Neural cell (in vitro differentiated cells): Measurements from ENCODE around the gene C19orf67. TPM values are rescaled to one million over a fixed set of nuclear protein-coding genes. Genes with fewer than 3 reads are reported as not detected.
"Not testable (repeated sequence)": the region's sequence is repeated elsewhere in the genome, so short reads cannot be mapped to it uniquely, and the experiment has no call there.

Experiments used
- H2AFZ ChIP-seq: fragments of 200-600, 300-800 bp; sonication (generic), shearing (Covaris generic); 2 replicates; pipeline ENCODE4 v1.6.0; 2014; ENCODE audit warnings: low read depth, mild to moderate bottlenecking, antibody characterized with exemption, low read length, moderate library complexity
- H3F3A ChIP-seq: fragments of 200-600 bp; shearing (Covaris generic); 2 replicates; pipeline ENCODE4 v1.6.1; 2016; ENCODE audit warnings: mild to moderate bottlenecking, moderate library complexity, mixed read lengths, antibody characterized with exemption, low read length; ENCODE audit not compliant: insufficient read depth, poor library complexity, severe bottlenecking
- H3K27ac ChIP-seq: fragments of 200-600, 300-800 bp; sonication (generic), shearing (Covaris generic); 2 replicates; pipeline ENCODE4 v1.5.1; 2014; ENCODE audit warnings: mild to moderate bottlenecking, low read length, moderate library complexity
- H3K27me3 ChIP-seq: fragments of 300-800, 200-600 bp; sonication (generic), shearing (Covaris generic); 2 replicates; pipeline ENCODE4 v1.6.0; 2014; ENCODE audit warnings: mild to moderate bottlenecking, low read depth, low read length, moderate library complexity; ENCODE audit not compliant: insufficient read depth
- H3K36me3 ChIP-seq: fragments of 300-800, 200-600 bp; sonication (generic), shearing (Covaris generic); 2 replicates; pipeline ENCODE4 v1.5.1; 2014; ENCODE audit warnings: mild to moderate bottlenecking, antibody characterized with exemption, low read length, moderate library complexity; ENCODE audit not compliant: insufficient read depth
- H3K4me2 ChIP-seq: fragments of 300-800, 200-600 bp; sonication (generic), shearing (Covaris generic); 2 replicates; pipeline ENCODE4 v1.6.0; 2014; ENCODE audit warnings: mild to moderate bottlenecking, low read length
- H3K4me3 ChIP-seq: fragments of 300-800, 200-600 bp; sonication (generic), shearing (Covaris generic); 2 replicates; pipeline ENCODE4 v1.5.1; 2014; ENCODE audit warnings: mild to moderate bottlenecking, low read length, moderate library complexity
- H3K79me2 ChIP-seq: fragments of 200-600 bp; shearing (Covaris generic); replicated peaks from 2 replicates; pipeline ENCODE4 v1.6.0; 2014; ENCODE audit warnings: mild to moderate bottlenecking, low read length, moderate library complexity; ENCODE audit not compliant: insufficient read depth
- H3K9ac ChIP-seq: fragments of 300-800, 200-600 bp; sonication (generic), shearing (Covaris generic); 2 replicates; pipeline ENCODE4 v1.6.1; 2016; ENCODE audit warnings: mild to moderate bottlenecking, low read length, mixed read lengths
- H3K9me2 ChIP-seq: fragments of 200-600 bp; shearing (Covaris generic); 2 replicates; pipeline ENCODE4 v1.6.1; 2016; ENCODE audit warnings: mild to moderate bottlenecking, low read length, mixed read lengths; ENCODE audit not compliant: insufficient read depth
- H3K9me3 ChIP-seq: fragments of 200-600, 300-800 bp; sonication (generic), shearing (Covaris generic); 2 replicates; pipeline ENCODE4 v1.6.1; 2016; ENCODE audit warnings: mild to moderate bottlenecking, mixed run types, low read length, moderate library complexity, mixed read lengths
- H4K20me1 ChIP-seq: fragments of 200-600 bp; shearing (Covaris generic); 2 replicates; pipeline ENCODE4 v1.6.1; 2016; ENCODE audit warnings: mild to moderate bottlenecking, mixed run types; ENCODE audit not compliant: insufficient read depth
- EP300 ChIP-seq: fragments of 450-650 bp; conservative IDR thresholded peaks from 2 replicates; pipeline ENCODE4 v1.6.1; 2014; ENCODE audit warnings: antibody characterized with exemption, mild to moderate bottlenecking, moderate library complexity; ENCODE audit not compliant: poor library complexity, severe bottlenecking
- EZH2 ChIP-seq: fragments of 200-600, 300-800 bp; shearing (Covaris generic), sonication (generic); IDR thresholded peaks from 2 replicates; pipeline ENCODE4 v1.6.1; 2014; ENCODE audit warnings: antibody characterized with exemption, low read length, borderline replicate concordance, mild to moderate bottlenecking; ENCODE audit not compliant: insufficient read depth, poor library complexity, severe bottlenecking
- MXI1 ChIP-seq: fragments of 450-650 bp; conservative IDR thresholded peaks from 2 replicates; pipeline ENCODE4 v1.6.1; 2014; ENCODE audit warnings: antibody characterized with exemption, mild to moderate bottlenecking; ENCODE audit not compliant: poor library complexity, severe bottlenecking
- POLR2AphosphoS5 ChIP-seq: IDR thresholded peaks from 2 replicates; pipeline ENCODE4 v1.6.1; 2012
- RAD21 ChIP-seq: fragments of 450-650 bp; conservative IDR thresholded peaks from 2 replicates; pipeline ENCODE4 v1.6.1; 2014; ENCODE audit warnings: antibody characterized with exemption, mild to moderate bottlenecking, moderate library complexity
- SMC3 ChIP-seq: fragments of 450-650 bp; conservative IDR thresholded peaks from 2 replicates; pipeline ENCODE4 v1.6.1; 2014; ENCODE audit warnings: antibody characterized with exemption, mild to moderate bottlenecking, moderate library complexity; ENCODE audit not compliant: poor library complexity
- TAF1 ChIP-seq: IDR thresholded peaks from 2 replicates; pipeline ENCODE4 v1.6.1; 2012; ENCODE audit warnings: low read depth
- polyA plus RNA-seq: library from polyadenylated mRNA; depleted of rRNA; stranded (reverse); fragments of >200 nt; gene quantifications from 2 replicates; pipeline ENCODE4 v1.2.3, GENCODE V29; 2014
- TF ChIP-seq, protein P1 (sequence below): IDR thresholded peaks from 2 replicates; pipeline ENCODE4 v1.6.1; 2012; ENCODE audit warnings: borderline replicate concordance
- TF ChIP-seq, protein P2 (sequence below): fragments of 450-650 bp; IDR thresholded peaks from 2 replicates; pipeline ENCODE4 v1.5.1; 2014; ENCODE audit warnings: antibody characterized with exemption, mild to moderate bottlenecking, moderate library complexity; ENCODE audit not compliant: poor library complexity, severe bottlenecking

Gene C19orf67
- polyA plus RNA-seq, 1 donor from 2014 or later = not detected

DNA sequence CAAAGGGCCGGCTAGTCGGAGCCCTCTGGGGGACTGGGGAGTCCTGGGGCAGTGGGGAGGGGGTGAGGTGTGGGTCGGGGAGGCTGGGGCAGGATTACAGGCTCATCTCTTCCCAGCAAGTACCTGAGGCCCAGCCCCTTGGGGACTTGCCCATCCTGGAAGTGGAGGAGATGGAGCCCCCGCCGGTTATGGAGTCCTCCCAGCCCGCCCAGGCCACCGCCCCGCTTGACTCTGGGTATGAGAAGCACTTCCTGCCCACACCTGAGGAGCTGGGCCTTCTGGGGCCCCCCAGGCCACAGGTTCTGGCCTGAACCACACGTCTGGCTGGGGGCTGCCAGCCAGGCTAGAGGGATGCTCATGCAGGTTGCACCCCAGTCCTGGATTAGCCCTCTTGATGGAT lies 33.6 kb downstream of the C19orf67 start:
- no peak overlapping the region for H3K4me3 ChIP-seq
- no peaks in the 10 kb centered on the region for H3F3A ChIP-seq
- TF ChIP-seq TAF1 = no peak
- TF ChIP-seq MXI1 = no peak
- TF ChIP-seq EP300 = no peak
- TF ChIP-seq EZH2 = no peak
- TF ChIP-seq, protein P1, sequence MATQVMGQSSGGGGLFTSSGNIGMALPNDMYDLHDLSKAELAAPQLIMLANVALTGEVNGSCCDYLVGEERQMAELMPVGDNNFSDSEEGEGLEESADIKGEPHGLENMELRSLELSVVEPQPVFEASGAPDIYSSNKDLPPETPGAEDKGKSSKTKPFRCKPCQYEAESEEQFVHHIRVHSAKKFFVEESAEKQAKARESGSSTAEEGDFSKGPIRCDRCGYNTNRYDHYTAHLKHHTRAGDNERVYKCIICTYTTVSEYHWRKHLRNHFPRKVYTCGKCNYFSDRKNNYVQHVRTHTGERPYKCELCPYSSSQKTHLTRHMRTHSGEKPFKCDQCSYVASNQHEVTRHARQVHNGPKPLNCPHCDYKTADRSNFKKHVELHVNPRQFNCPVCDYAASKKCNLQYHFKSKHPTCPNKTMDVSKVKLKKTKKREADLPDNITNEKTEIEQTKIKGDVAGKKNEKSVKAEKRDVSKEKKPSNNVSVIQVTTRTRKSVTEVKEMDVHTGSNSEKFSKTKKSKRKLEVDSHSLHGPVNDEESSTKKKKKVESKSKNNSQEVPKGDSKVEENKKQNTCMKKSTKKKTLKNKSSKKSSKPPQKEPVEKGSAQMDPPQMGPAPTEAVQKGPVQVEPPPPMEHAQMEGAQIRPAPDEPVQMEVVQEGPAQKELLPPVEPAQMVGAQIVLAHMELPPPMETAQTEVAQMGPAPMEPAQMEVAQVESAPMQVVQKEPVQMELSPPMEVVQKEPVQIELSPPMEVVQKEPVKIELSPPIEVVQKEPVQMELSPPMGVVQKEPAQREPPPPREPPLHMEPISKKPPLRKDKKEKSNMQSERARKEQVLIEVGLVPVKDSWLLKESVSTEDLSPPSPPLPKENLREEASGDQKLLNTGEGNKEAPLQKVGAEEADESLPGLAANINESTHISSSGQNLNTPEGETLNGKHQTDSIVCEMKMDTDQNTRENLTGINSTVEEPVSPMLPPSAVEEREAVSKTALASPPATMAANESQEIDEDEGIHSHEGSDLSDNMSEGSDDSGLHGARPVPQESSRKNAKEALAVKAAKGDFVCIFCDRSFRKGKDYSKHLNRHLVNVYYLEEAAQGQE = no peak
- TF ChIP-seq SMC3 = no peak
- TF ChIP-seq RAD21 = no peak
- TF ChIP-seq, protein P2, sequence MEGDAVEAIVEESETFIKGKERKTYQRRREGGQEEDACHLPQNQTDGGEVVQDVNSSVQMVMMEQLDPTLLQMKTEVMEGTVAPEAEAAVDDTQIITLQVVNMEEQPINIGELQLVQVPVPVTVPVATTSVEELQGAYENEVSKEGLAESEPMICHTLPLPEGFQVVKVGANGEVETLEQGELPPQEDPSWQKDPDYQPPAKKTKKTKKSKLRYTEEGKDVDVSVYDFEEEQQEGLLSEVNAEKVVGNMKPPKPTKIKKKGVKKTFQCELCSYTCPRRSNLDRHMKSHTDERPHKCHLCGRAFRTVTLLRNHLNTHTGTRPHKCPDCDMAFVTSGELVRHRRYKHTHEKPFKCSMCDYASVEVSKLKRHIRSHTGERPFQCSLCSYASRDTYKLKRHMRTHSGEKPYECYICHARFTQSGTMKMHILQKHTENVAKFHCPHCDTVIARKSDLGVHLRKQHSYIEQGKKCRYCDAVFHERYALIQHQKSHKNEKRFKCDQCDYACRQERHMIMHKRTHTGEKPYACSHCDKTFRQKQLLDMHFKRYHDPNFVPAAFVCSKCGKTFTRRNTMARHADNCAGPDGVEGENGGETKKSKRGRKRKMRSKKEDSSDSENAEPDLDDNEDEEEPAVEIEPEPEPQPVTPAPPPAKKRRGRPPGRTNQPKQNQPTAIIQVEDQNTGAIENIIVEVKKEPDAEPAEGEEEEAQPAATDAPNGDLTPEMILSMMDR = no peak
- no peak for TF ChIP-seq POLR2AphosphoS5

DNA sequence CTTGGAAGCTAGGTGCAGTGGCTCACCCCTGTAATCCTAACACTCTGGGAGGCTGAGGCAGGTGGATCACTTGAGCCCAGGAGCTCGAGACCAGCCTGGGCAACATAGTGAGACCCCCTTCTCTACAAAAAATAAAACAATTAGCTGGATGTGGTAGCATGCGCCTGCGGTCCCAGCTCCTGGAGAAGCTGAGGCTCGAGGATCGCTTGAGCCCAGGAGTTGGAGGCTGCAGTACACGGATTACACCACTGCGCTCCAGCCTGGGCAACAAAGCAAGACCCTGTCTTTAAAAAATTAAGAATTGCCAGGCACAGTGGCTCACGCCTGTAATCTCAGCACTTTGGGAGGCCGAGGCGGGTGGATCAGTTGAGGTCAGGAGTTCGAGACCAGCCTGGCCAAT lies 34.6 kb downstream of the C19orf67 start:
- not testable (repeated sequence) for H3K9me3 ChIP-seq, H3K9ac ChIP-seq, H3K4me2 ChIP-seq, H3K79me2 ChIP-seq, H4K20me1 ChIP-seq, H2AFZ ChIP-seq, H3F3A ChIP-seq, H3K4me3 ChIP-seq, H3K36me3 ChIP-seq, H3K27ac ChIP-seq, H3K27me3 ChIP-seq, H3K9me2 ChIP-seq

More for the DNA sequence above, 33.6 kb downstream of the C19orf67 start:
- H3K9me2 ChIP-seq = no peaks in the 10 kb centered on the region
- no peak overlapping the region for H3K27ac ChIP-seq
- H3K36me3 ChIP-seq = no peaks in the 10 kb centered on the region
- no peaks in the 10 kb centered on the region for H3K9me3 ChIP-seq
- no peak overlapping the region for H3K4me2 ChIP-seq
- no peak overlapping the region for H3K9ac ChIP-seq
- H3K79me2 ChIP-seq = no peaks in the 10 kb centered on the region
- H3K27me3 ChIP-seq = no peaks in the 10 kb centered on the region
- no peak overlapping the region for H2AFZ ChIP-seq
- H4K20me1 ChIP-seq = no peaks in the 10 kb centered on the region

DNA sequence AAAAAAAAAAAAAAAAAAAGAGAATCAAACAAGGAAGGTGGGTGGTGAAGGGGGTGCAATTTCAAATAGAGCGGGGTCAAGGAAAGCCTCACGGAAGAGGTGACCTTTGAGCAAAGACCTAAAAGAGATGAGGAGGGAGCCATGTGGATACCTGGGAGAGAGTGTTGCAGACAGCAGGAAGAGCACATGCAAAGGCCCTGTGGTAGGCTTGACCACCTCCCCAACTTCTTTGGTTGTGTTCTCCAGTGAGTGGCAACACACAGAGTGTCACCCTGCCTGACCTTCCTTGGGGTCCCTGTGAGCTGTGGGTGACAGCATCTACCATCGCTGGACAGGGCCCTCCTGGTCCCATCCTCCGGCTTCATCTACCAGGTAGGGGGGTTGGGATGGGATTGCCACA lies 35.1 kb downstream of the C19orf67 start:
- no peaks in the 10 kb centered on the region for H3K27me3 ChIP-seq
- no peaks in the 10 kb centered on the region for H3K36me3 ChIP-seq
- no peaks in the 10 kb centered on the region for H3K9me2 ChIP-seq
- TF ChIP-seq EP300 = no peak
- TF ChIP-seq, protein P1 = no peak
- TF ChIP-seq TAF1 = no peak
- no peak for TF ChIP-seq POLR2AphosphoS5
- TF ChIP-seq, protein P2 = no peak
- TF ChIP-seq SMC3 = no peak
- TF ChIP-seq EZH2 = no peak
- TF ChIP-seq RAD21 = no peak
- no peak for TF ChIP-seq MXI1
- no peak overlapping the region for H3K9ac ChIP-seq
- no peaks in the 10 kb centered on the region for H4K20me1 ChIP-seq
- H3K4me2 ChIP-seq = no peak overlapping the region
- H3K4me3 ChIP-seq = no peak overlapping the region
- H2AFZ ChIP-seq = no peak overlapping the region
- no peaks in the 10 kb centered on the region for H3K9me3 ChIP-seq
- no peaks in the 10 kb centered on the region for H3F3A ChIP-seq
- no peaks in the 10 kb centered on the region for H3K79me2 ChIP-seq
- H3K27ac ChIP-seq = no peak overlapping the region
